HG03469 (cell line): Measurements from ENCODE around the gene GYPA.
"Not testable (repeated sequence)": the region's sequence is repeated elsewhere in the genome, so short reads cannot be mapped to it uniquely, and the experiment has no call there.

Experiments used
- ATAC-seq: cut with Tn5 transposase; IDR thresholded peaks from one replicate; pipeline ENCODE4 v1.9.1; 2021; ENCODE audit warnings: mild to moderate bottlenecking, moderate library complexity, moderate number of reproducible peaks; ENCODE audit not compliant: unreplicated experiment

GYPA gene

GRCh38 chr4:144140594-144141295, at the start of gene GYPA:
Gene GYPA (minus strand): TSS chr4:144140718. CDS start chr4:144140635, 83 bp downstream.
- ATAC-seq, result not testable (repeated sequence)

- ATAC-seq, result no peak
These were observed 49.5 kb upstream of the GYPA start for GRCh38 chr4:144190009-144190408.

- no peak for ATAC-seq
These were observed 48.6 kb upstream of the GYPA start for GRCh38 chr4:144189121-144189520.

GRCh38 chr4:144185086-144185485, 44.6 kb upstream of the GYPA start:
- no peak for ATAC-seq

- ATAC-seq, result no peak
These were observed 42.6 kb upstream of the GYPA start for GRCh38 chr4:144183165-144183564.

GRCh38 chr4:144181391-144181790, 40.9 kb upstream of the GYPA start:
- ATAC-seq, result no peak

GRCh38 chr4:144179152-144179739, 38.7 kb upstream of the GYPA start:
- no peak for ATAC-seq

GRCh38 chr4:144178414-144178813, 37.9 kb upstream of the GYPA start:
- ATAC-seq, result no peak

GRCh38 chr4:144176476-144176875, 36.0 kb upstream of the GYPA start:
- no peak for ATAC-seq

- ATAC-seq, result peak; percentile 55
These were observed 34.0 kb upstream of the GYPA start for GRCh38 chr4:144174401-144175067.

GRCh38 chr4:144171697-144172096, 31.2 kb upstream of the GYPA start:
- ATAC-seq, result no peak

- ATAC-seq, result no peak
These were observed 28.7 kb upstream of the GYPA start for GRCh38 chr4:144169211-144169610.

- no peak for ATAC-seq
These were observed 13.5 kb upstream of the GYPA start for GRCh38 chr4:144154044-144154443.

GRCh38 chr4:144142690-144143326, 2.3 kb upstream of the GYPA start:
- peak; percentile 86 for ATAC-seq

GRCh38 chr4:144141493-144141892, 975 bp upstream of the GYPA start:
- no peak for ATAC-seq

GRCh38 chr4:144139991-144140390, 527 bp downstream of the GYPA start:
- not testable (repeated sequence) for ATAC-seq

GRCh38 chr4:144139547-144139946, 971 bp downstream of the GYPA start:
- ATAC-seq, result not testable (repeated sequence)

GRCh38 chr4:144138239-144138638, 2.3 kb downstream of the GYPA start:
- ATAC-seq, result not testable (repeated sequence)

GRCh38 chr4:144137137-144137931, 3.2 kb downstream of the GYPA start:
- ATAC-seq, result not testable (repeated sequence)

- not testable (repeated sequence) for ATAC-seq
These were observed 4.3 kb downstream of the GYPA start for GRCh38 chr4:144136189-144136588.

- ATAC-seq, result not testable (repeated sequence)
These were observed 10.4 kb downstream of the GYPA start for GRCh38 chr4:144130167-144130566.
